Measurements from ENCODE around the gene TMEM121B. TPM values are rescaled to one million over a fixed set of nuclear protein-coding genes. Genes with fewer than 3 reads are reported as not detected.

Gene TMEM121B
- total and polyA plus RNA-seq, 3 donors from 2014 or later, result 2.2 to 3.3 (median 2.9) TPM

- Histone ChIP-seq H3K4me3 (no peak overlapping the region), H3K27me3 (no peaks in the 10 kb centered on the region), H3K27ac (no peak overlapping the region), H3K36me3 (ENCODE audit: low read depth, missing control alignments) (no peaks in the 10 kb centered on the region), H3K4me1 (no peaks in the 10 kb centered on the region), H3K9me3 (no peaks in the 10 kb centered on the region)
- no peak for DNase-seq
- intact Hi-C loops (cut with DNase I; ENCODE audit: low total_unique reads), result no loop called here
- TF ChIP-seq CTCF (IDR thresholded peaks at IDR 0.05) (no peak), POLR2A (IDR thresholded peaks at IDR 0.05) (no peak)
- 79 to 91% methylated on average over 4 of the region's 4 CpGs for WGBS, 2 donors
Measured at GRCh38 chr22:17079572-17079971, 41.6 kb downstream of the TMEM121B start.

GRCh38 chr22:17077255-17077654 is 43.9 kb downstream of the TMEM121B start:
- intact Hi-C loops (cut with DNase I; ENCODE audit: low total_unique reads), result no loop called here
- H3K27ac ChIP-seq, result no peak overlapping the region
- H3K27me3 ChIP-seq, result no peaks in the 10 kb centered on the region
- no peak for DNase-seq
- H3K4me3 ChIP-seq, result no peak overlapping the region
- H3K4me1 ChIP-seq, result no peaks in the 10 kb centered on the region
- H3K9me3 ChIP-seq, result no peaks in the 10 kb centered on the region
- H3K36me3 ChIP-seq (ENCODE audit: low read depth, missing control alignments), result no peaks in the 10 kb centered on the region
- TF ChIP-seq CTCF (IDR thresholded peaks at IDR 0.05), result no peak
- TF ChIP-seq POLR2A (IDR thresholded peaks at IDR 0.05), result no peak

GRCh38 chr22:17074648-17075002 is 46.5 kb downstream of the TMEM121B start:
- Histone ChIP-seq H3K36me3 (ENCODE audit: low read depth, missing control alignments) (no peaks in the 10 kb centered on the region), H3K4me1 (no peaks in the 10 kb centered on the region), H3K27ac (no peak overlapping the region), H3K9me3 (no peaks in the 10 kb centered on the region), H3K27me3 (no peaks in the 10 kb centered on the region), H3K4me3 (no peak overlapping the region)
- no peak for DNase-seq
- intact Hi-C loops (cut with DNase I; ENCODE audit: low total_unique reads), result no loop called here
- TF ChIP-seq POLR2A (IDR thresholded peaks at IDR 0.05), result no peak

GRCh38 chr22:17072877-17073276 is 48.3 kb downstream of the TMEM121B start:
- 66 to 72% methylated on average over 1 of the region's 1 CpG for WGBS, 2 donors
- intact Hi-C loops (cut with DNase I; ENCODE audit: low total_unique reads), result no loop called here
- Histone ChIP-seq H3K4me1 (no peaks in the 10 kb centered on the region), H3K9me3 (no peaks in the 10 kb centered on the region), H3K27me3 (no peaks in the 10 kb centered on the region), H3K27ac (no peak overlapping the region), H3K4me3 (no peak overlapping the region), H3K36me3 (ENCODE audit: low read depth, missing control alignments) (no peaks in the 10 kb centered on the region)
- no peak for DNase-seq
- TF ChIP-seq POLR2A (IDR thresholded peaks at IDR 0.05) (no peak), CTCF (IDR thresholded peaks at IDR 0.05) (no peak)

Other genes with a start within 250 kb of the TMEM121B start
- gene GAB4, start 113.1 kb downstream of the TMEM121B start, total RNA-seq, result 10 to 100 TPM in 1 of 2 donors, 1 to 10 TPM in 1; 8.5 to 10.2 TPM
- 10.4 TPM for gene GAB4, start 113.1 kb downstream of the TMEM121B start, polyA plus RNA-seq (ENCODE audit: insufficient read depth, low read depth, low replicate concordance)
- 10 to 100 TPM in 1 of 2 donors, 1 to 10 TPM in 1; 8.3 to 12.8 TPM for gene IL17RA, start 36.4 kb downstream of the TMEM121B start, total RNA-seq
- gene IL17RA, start 36.4 kb downstream of the TMEM121B start, polyA plus RNA-seq (ENCODE audit: insufficient read depth, low read depth, low replicate concordance), result 6.8 TPM
- 10 to 100 TPM; 41.5 to 46.3 TPM for gene HDHD5, start 37.9 kb upstream of the TMEM121B start, total RNA-seq
- 34.0 TPM for gene HDHD5, start 37.9 kb upstream of the TMEM121B start, polyA plus RNA-seq (ENCODE audit: insufficient read depth, low read depth, low replicate concordance)
- gene ADA2, start 98.1 kb upstream of the TMEM121B start, total RNA-seq, result 10 to 100 TPM; 36.9 to 42.9 TPM
- 38.0 TPM for gene ADA2, start 98.1 kb upstream of the TMEM121B start, polyA plus RNA-seq (ENCODE audit: insufficient read depth, low read depth, low replicate concordance)
- 10 to 100 TPM; 16.8 to 18.7 TPM for gene CECR2, start 248.1 kb upstream of the TMEM121B start, total RNA-seq
- 7.1 TPM for gene CECR2, start 248.1 kb upstream of the TMEM121B start, polyA plus RNA-seq (ENCODE audit: insufficient read depth, low read depth, low replicate concordance)

Data from testis (tissue), 3 donors.